GM23338 (cell line): ENCODE results near the gene GTF2A1. TPM values are rescaled to one million over a fixed set of nuclear protein-coding genes. Genes with fewer than 3 reads are reported as not detected.

Source experiments
- ATAC-seq: fragments of 200-7000 bp; cut with Tn5 transposase; 3 replicates; pipeline ENCODE4 v1.9.1; 2020
- DNase-seq: peaks from one replicate; pipeline ENCODE4 v3.0.0-alpha.2; 2015; ENCODE audit warnings: low spot score
- H2AFZ ChIP-seq: fragments of 200-600 bp; sonication (generic); 2 replicates; pipeline ENCODE4 v1.8.0; 2016; ENCODE audit warnings: antibody characterized with exemption, mild to moderate bottlenecking, moderate library complexity
- H3F3A ChIP-seq: fragments of 200-600 bp; sonication (generic); replicated peaks from 2 replicates; pipeline ENCODE4 v1.8.0; 2017; ENCODE audit warnings: antibody characterized with exemption, mixed run types, low read depth
- H3K27ac ChIP-seq: fragments of 200-600 bp; sonication (generic); 2 replicates; pipeline ENCODE4 v1.6.1; 2016; ENCODE audit warnings: low read depth
- H3K27me3 ChIP-seq: fragments of 200-600 bp; sonication (generic); 2 replicates; pipeline ENCODE4 v1.8.0; 2016; ENCODE audit warnings: mild to moderate bottlenecking, mixed run types, moderate library complexity; ENCODE audit not compliant: insufficient read depth
- H3K36me3 ChIP-seq: fragments of 200-600 bp; sonication (generic); 2 replicates; pipeline ENCODE4 v1.8.0; 2016; ENCODE audit warnings: mild to moderate bottlenecking; ENCODE audit not compliant: insufficient read depth
- H3K4me1 ChIP-seq: fragments of 200-600 bp; sonication (generic); 2 replicates; pipeline ENCODE4 v1.8.0; 2016; ENCODE audit warnings: mild to moderate bottlenecking, moderate library complexity; ENCODE audit not compliant: insufficient read depth
- H3K4me2 ChIP-seq: fragments of 200-600 bp; sonication (generic); 2 replicates; pipeline ENCODE4 v1.7.1; 2017; ENCODE audit warnings: mixed run types
- H3K4me3 ChIP-seq: fragments of 200-600 bp; sonication (generic); 2 replicates; pipeline ENCODE4 v1.6.1; 2016; ENCODE audit warnings: mixed run types
- H3K79me2 ChIP-seq: fragments of 200-600 bp; sonication (generic); replicated peaks from 2 replicates; pipeline ENCODE4 v1.8.0; 2017; ENCODE audit warnings: mild to moderate bottlenecking; ENCODE audit not compliant: insufficient read depth
- H3K9me2 ChIP-seq: fragments of 200-600 bp; sonication (generic); 2 replicates; pipeline ENCODE4 v1.8.0; 2017; ENCODE audit not compliant: insufficient read depth
- H4K20me1 ChIP-seq: fragments of 200-600 bp; sonication (generic); replicated peaks from 2 replicates; pipeline ENCODE4 v1.8.0; 2017; ENCODE audit warnings: mild to moderate bottlenecking; ENCODE audit not compliant: insufficient read depth
- H3K27ac Mint-ChIP-seq: 2 replicates; pipeline ENCODE4 v1.8.0; 2020; ENCODE audit warnings: inconsistent platforms, mild to moderate bottlenecking, moderate library complexity, mixed read lengths
- H3K27me3 Mint-ChIP-seq: 3 replicates; pipeline ENCODE4 v1.8.0; 2022; ENCODE audit warnings: low read depth, mild to moderate bottlenecking, moderate library complexity, mixed read lengths, inconsistent platforms; ENCODE audit not compliant: insufficient read depth, poor library complexity
- H3K36me3 Mint-ChIP-seq: 3 replicates; pipeline ENCODE4 v1.8.0; 2021; ENCODE audit warnings: low read depth, mild to moderate bottlenecking, inconsistent platforms, moderate library complexity, mixed read lengths
- H3K4me1 Mint-ChIP-seq: 3 replicates; pipeline ENCODE4 v1.8.0; 2020; ENCODE audit warnings: mild to moderate bottlenecking, inconsistent platforms, mixed read lengths
- H3K4me3 Mint-ChIP-seq: 3 replicates; pipeline ENCODE4 v1.8.0; 2021; ENCODE audit warnings: moderate library complexity, mild to moderate bottlenecking, inconsistent platforms, mixed read lengths
- H3K9me3 Mint-ChIP-seq: 3 replicates; pipeline ENCODE4 v1.8.0; 2020; ENCODE audit warnings: moderate library complexity, mild to moderate bottlenecking, inconsistent platforms, mixed read lengths
- CREB1 ChIP-seq: fragments of 250-450 bp; sonication (Bioruptor Pico); IDR thresholded peaks from 2 replicates; pipeline ENCODE4 v1.5.0; 2020; ENCODE audit warnings: low read depth, mild to moderate bottlenecking, moderate library complexity
- EZH2 ChIP-seq: fragments of 200-600 bp; sonication (generic); IDR thresholded peaks from one replicate; pipeline ENCODE4 v1.8.0; 2017; ENCODE audit warnings: antibody characterized with exemption, mild to moderate bottlenecking, low read depth; ENCODE audit not compliant: unreplicated experiment
- EZH2phosphoT487 ChIP-seq: fragments of 200-600 bp; sonication (generic); IDR thresholded peaks from one replicate; pipeline ENCODE4 v1.8.1; 2018; ENCODE audit warnings: antibody characterized with exemption; ENCODE audit not compliant: unreplicated experiment
- JUNB ChIP-seq: IDR thresholded peaks from one replicate; pipeline ENCODE4 v1.6.1; 2016; ENCODE audit warnings: antibody characterized with exemption; ENCODE audit not compliant: unreplicated experiment
- NANOG ChIP-seq: IDR thresholded peaks from 2 replicates; pipeline ENCODE4 v1.6.1; 2016; ENCODE audit warnings: antibody characterized with exemption, borderline replicate concordance
- POLR2AphosphoS5 ChIP-seq: IDR thresholded peaks from 2 replicates; pipeline ENCODE4 v1.6.1; 2016; ENCODE audit warnings: antibody characterized with exemption, low read depth
- STAT1 ChIP-seq: IDR thresholded peaks from one replicate; pipeline ENCODE4 v1.6.1; 2016; ENCODE audit warnings: antibody characterized with exemption; ENCODE audit not compliant: unreplicated experiment
- ZNF114 ChIP-seq: fragments of 250-450 bp; sonication (Bioruptor Pico); IDR thresholded peaks from 2 replicates; pipeline ENCODE4 v1.5.0; 2020; ENCODE audit warnings: mild to moderate bottlenecking, moderate library complexity
- ZNF331 ChIP-seq: fragments of 250-450 bp; sonication (Bioruptor Pico); IDR thresholded peaks from 2 replicates; pipeline ENCODE4 v1.5.0; 2020; ENCODE audit warnings: low read depth, mild to moderate bottlenecking, moderate library complexity
- polyA plus RNA-seq: library from polyadenylated mRNA; unstranded; fragments of >200 nt; fragmentation: Nextera tagmentation; extraction: Ambion mirVana; gene quantifications from 2 replicates; pipeline ENCODE4 v1.2.1, GENCODE V29; 2016
- total RNA-seq: library from RNA; depleted of rRNA; stranded (reverse); fragments of >200 nt; shearing (Covaris generic); gene quantifications from 2 replicates; pipeline ENCODE4 v1.2.3, GENCODE V29; 2014
- TF ChIP-seq, protein P1 (sequence below): fragments of 250-450 bp; sonication (Bioruptor Pico); IDR thresholded peaks from 2 replicates; pipeline ENCODE4 v1.5.0; 2020; ENCODE audit warnings: mild to moderate bottlenecking, moderate library complexity
- TF ChIP-seq, protein P2 (sequence below): IDR thresholded peaks from one replicate; pipeline ENCODE4 v1.6.1; 2018; ENCODE audit warnings: antibody characterized with exemption; ENCODE audit not compliant: unreplicated experiment
- TF ChIP-seq, protein P3 (sequence below): IDR thresholded peaks from 2 replicates; pipeline ENCODE4 v1.6.1; 2016; ENCODE audit warnings: antibody characterized with exemption
- TF ChIP-seq, protein P4 (sequence below), 2 experiments: fragments of 200-600 bp in 1 of 2; sonication (generic) in 1 of 2; conservative IDR thresholded peaks; 2 replicates each; pipeline versions ENCODE4 v1.5.1 to v1.6.1; 2016 to 2017; ENCODE audit warnings: antibody characterized with exemption in 2 of 2, low read depth in 2 of 2, mild to moderate bottlenecking in 2 of 2, moderate library complexity in 1 of 2

Gene GTF2A1
- total and polyA plus RNA-seq, 2 experiments from 2014 or later: 12.1 to 50.6 TPM

DNA sequence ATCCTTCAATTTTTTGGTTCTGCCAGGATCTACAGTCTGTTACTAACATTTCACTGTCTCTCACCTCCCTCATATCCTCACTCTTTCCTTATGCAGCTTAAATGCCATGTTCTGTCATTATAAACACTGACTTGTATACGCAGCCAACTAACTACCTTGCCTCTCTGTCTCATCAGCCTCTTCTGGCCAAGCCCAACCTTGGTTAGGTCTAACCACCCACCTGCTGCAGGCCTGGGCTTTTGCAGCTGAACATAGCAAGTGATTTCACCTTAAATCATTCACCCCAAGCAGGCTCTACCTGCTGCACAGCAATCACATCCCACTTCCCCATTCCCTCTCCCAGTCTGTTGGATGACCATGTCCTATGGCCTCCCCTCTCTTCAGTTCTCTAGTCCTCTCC, 91.5 kb downstream of the GTF2A1 start:
- ATAC-seq (no peak), DNase-seq (no peak)
- H3K4me1 ChIP-seq: no peaks in the 10 kb centered on the region
- H3K9me2 ChIP-seq: peaks cover 4% of the 10 kb centered on the region; the same call in 1 of the 2 replicates
- TF ChIP-seq CREB1 (CRISPR knock-in tag): no peak
- TF ChIP-seq EZH2: no peak
- TF ChIP-seq ZNF114 (CRISPR knock-in tag): no peak
- no peak for TF ChIP-seq JUNB
- TF ChIP-seq, protein P1, sequence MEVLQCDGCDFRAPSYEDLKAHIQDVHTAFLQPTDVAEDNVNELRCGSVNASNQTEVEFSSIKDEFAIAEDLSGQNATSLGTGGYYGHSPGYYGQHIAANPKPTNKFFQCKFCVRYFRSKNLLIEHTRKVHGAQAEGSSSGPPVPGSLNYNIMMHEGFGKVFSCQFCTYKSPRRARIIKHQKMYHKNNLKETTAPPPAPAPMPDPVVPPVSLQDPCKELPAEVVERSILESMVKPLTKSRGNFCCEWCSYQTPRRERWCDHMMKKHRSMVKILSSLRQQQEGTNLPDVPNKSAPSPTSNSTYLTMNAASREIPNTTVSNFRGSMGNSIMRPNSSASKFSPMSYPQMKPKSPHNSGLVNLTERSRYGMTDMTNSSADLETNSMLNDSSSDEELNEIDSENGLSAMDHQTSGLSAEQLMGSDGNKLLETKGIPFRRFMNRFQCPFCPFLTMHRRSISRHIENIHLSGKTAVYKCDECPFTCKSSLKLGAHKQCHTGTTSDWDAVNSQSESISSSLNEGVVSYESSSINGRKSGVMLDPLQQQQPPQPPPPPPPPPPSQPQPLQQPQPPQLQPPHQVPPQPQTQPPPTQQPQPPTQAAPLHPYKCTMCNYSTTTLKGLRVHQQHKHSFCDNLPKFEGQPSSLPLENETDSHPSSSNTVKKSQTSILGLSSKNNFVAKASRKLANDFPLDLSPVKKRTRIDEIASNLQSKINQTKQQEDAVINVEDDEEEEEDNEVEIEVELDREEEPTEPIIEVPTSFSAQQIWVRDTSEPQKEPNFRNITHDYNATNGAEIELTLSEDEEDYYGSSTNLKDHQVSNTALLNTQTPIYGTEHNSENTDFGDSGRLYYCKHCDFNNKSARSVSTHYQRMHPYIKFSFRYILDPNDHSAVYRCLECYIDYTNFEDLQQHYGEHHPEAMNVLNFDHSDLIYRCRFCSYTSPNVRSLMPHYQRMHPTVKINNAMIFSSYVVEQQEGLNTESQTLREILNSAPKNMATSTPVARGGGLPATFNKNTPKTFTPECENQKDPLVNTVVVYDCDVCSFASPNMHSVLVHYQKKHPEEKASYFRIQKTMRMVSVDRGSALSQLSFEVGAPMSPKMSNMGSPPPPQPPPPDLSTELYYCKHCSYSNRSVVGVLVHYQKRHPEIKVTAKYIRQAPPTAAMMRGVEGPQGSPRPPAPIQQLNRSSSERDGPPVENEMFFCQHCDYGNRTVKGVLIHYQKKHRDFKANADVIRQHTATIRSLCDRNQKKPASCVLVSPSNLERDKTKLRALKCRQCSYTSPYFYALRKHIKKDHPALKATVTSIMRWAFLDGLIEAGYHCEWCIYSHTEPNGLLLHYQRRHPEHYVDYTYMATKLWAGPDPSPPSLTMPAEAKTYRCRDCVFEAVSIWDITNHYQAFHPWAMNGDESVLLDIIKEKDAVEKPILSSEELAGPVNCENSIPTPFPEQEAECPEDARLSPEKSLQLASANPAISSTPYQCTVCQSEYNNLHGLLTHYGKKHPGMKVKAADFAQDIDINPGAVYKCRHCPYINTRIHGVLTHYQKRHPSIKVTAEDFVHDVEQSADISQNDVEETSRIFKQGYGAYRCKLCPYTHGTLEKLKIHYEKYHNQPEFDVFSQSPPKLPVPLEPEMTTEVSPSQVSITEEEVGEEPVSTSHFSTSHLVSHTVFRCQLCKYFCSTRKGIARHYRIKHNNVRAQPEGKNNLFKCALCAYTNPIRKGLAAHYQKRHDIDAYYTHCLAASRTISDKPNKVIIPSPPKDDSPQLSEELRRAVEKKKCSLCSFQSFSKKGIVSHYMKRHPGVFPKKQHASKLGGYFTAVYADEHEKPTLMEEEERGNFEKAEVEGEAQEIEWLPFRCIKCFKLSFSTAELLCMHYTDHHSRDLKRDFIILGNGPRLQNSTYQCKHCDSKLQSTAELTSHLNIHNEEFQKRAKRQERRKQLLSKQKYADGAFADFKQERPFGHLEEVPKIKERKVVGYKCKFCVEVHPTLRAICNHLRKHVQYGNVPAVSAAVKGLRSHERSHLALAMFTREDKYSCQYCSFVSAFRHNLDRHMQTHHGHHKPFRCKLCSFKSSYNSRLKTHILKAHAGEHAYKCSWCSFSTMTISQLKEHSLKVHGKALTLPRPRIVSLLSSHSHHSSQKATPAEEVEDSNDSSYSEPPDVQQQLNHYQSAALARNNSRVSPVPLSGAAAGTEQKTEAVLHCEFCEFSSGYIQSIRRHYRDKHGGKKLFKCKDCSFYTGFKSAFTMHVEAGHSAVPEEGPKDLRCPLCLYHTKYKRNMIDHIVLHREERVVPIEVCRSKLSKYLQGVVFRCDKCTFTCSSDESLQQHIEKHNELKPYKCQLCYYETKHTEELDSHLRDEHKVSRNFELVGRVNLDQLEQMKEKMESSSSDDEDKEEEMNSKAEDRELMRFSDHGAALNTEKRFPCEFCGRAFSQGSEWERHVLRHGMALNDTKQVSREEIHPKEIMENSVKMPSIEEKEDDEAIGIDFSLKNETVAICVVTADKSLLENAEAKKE (CRISPR knock-in tag): no peak
- TF ChIP-seq STAT1: no peak
- no peak for TF ChIP-seq EZH2phosphoT487
- no peak for TF ChIP-seq NANOG
- no peak for TF ChIP-seq ZNF331 (CRISPR knock-in tag)
- TF ChIP-seq, protein P2, sequence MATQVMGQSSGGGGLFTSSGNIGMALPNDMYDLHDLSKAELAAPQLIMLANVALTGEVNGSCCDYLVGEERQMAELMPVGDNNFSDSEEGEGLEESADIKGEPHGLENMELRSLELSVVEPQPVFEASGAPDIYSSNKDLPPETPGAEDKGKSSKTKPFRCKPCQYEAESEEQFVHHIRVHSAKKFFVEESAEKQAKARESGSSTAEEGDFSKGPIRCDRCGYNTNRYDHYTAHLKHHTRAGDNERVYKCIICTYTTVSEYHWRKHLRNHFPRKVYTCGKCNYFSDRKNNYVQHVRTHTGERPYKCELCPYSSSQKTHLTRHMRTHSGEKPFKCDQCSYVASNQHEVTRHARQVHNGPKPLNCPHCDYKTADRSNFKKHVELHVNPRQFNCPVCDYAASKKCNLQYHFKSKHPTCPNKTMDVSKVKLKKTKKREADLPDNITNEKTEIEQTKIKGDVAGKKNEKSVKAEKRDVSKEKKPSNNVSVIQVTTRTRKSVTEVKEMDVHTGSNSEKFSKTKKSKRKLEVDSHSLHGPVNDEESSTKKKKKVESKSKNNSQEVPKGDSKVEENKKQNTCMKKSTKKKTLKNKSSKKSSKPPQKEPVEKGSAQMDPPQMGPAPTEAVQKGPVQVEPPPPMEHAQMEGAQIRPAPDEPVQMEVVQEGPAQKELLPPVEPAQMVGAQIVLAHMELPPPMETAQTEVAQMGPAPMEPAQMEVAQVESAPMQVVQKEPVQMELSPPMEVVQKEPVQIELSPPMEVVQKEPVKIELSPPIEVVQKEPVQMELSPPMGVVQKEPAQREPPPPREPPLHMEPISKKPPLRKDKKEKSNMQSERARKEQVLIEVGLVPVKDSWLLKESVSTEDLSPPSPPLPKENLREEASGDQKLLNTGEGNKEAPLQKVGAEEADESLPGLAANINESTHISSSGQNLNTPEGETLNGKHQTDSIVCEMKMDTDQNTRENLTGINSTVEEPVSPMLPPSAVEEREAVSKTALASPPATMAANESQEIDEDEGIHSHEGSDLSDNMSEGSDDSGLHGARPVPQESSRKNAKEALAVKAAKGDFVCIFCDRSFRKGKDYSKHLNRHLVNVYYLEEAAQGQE: no peak
- TF ChIP-seq, protein P3, sequence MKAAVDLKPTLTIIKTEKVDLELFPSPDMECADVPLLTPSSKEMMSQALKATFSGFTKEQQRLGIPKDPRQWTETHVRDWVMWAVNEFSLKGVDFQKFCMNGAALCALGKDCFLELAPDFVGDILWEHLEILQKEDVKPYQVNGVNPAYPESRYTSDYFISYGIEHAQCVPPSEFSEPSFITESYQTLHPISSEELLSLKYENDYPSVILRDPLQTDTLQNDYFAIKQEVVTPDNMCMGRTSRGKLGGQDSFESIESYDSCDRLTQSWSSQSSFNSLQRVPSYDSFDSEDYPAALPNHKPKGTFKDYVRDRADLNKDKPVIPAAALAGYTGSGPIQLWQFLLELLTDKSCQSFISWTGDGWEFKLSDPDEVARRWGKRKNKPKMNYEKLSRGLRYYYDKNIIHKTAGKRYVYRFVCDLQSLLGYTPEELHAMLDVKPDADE: no peak
- TF ChIP-seq, protein P4, sequence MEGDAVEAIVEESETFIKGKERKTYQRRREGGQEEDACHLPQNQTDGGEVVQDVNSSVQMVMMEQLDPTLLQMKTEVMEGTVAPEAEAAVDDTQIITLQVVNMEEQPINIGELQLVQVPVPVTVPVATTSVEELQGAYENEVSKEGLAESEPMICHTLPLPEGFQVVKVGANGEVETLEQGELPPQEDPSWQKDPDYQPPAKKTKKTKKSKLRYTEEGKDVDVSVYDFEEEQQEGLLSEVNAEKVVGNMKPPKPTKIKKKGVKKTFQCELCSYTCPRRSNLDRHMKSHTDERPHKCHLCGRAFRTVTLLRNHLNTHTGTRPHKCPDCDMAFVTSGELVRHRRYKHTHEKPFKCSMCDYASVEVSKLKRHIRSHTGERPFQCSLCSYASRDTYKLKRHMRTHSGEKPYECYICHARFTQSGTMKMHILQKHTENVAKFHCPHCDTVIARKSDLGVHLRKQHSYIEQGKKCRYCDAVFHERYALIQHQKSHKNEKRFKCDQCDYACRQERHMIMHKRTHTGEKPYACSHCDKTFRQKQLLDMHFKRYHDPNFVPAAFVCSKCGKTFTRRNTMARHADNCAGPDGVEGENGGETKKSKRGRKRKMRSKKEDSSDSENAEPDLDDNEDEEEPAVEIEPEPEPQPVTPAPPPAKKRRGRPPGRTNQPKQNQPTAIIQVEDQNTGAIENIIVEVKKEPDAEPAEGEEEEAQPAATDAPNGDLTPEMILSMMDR (conservative IDR thresholded peaks at IDR 0.05; ENCODE audit: low read depth in 2 of 2): no peak
- TF ChIP-seq POLR2AphosphoS5: no peak
- no peaks in the 10 kb centered on the region for H3K4me1 Mint-ChIP-seq
- no peak overlapping the region for H3K4me3 Mint-ChIP-seq
- no peaks in the 10 kb centered on the region for H3K9me3 Mint-ChIP-seq
- no peaks in the 10 kb centered on the region for H4K20me1 ChIP-seq
- no peaks in the 10 kb centered on the region for H3F3A ChIP-seq
- H3K36me3 Mint-ChIP-seq: no peaks in the 10 kb centered on the region
- no peaks in the 10 kb centered on the region for H3K79me2 ChIP-seq
- H3K4me2 ChIP-seq: no peak overlapping the region
- H3K4me3 ChIP-seq: no peak overlapping the region
- H2AFZ ChIP-seq: no peak overlapping the region
- no peaks in the 10 kb centered on the region for H3K27me3 Mint-ChIP-seq
- no peaks in the 10 kb centered on the region for H3K36me3 ChIP-seq
- no peaks in the 10 kb centered on the region for H3K27me3 ChIP-seq
- no peak overlapping the region for H3K27ac ChIP-seq
- no peak overlapping the region for H3K27ac Mint-ChIP-seq
